ENCODE measurements around the gene MTMR2. TPM values are rescaled to one million over a fixed set of nuclear protein-coding genes. Genes with fewer than 3 reads are reported as not detected.

The MTMR2 gene
- total and polyA plus RNA-seq, 10 of the 15 experiments (the other 5 are each of a cell fraction or from before 2014, with no cell fraction given): 7.6 to 46.6 (median 22.5) TPM

DNA sequence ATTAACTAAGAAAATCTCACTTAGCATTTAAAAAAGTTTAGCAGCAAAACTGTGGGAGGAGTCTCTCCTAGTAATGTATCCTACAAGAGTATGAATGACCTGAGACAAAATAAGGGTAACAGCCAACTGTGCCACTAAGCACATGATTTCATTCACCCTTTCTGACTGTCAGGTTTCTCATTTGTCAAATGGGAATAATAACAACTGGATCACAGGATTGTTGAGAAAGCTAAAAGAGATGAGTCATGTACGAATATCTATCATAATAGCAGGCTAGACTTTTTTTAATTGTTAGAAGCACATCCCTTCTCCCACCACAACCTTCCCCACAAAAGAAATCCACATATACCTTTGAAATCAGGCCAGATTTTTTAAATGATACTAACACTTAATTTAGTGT is 39.5 kb downstream of the MTMR2 start:
- no peaks in the 10 kb centered on the region for H3K4me1 ChIP-seq (ENCODE audit: control insufficient read depth, insufficient read depth, low read length)
- DNase-seq (ENCODE audit: low read depth, low spot score): no peak
- no peaks in the 10 kb centered on the region; a peak in 1 of 4 replicates for H3K36me3 ChIP-seq (ENCODE audit: control insufficient read depth in 2 of 2, insufficient read depth in 2 of 2, low read length in 1 of 2)
- H3K4me2 ChIP-seq (ENCODE audit: control insufficient read depth, insufficient read depth): no peak overlapping the region
- FAIRE-seq: no peak
- H3K27me3 ChIP-seq (replicated peaks in 1 of 2; ENCODE audit: control insufficient read depth in 2 of 2, insufficient read depth in 2 of 2, low read length in 1 of 2): no peaks in the 10 kb centered on the region
- POLR2A ChIA-PET: no interaction called here
- H3K9ac ChIP-seq (ENCODE audit: control insufficient read depth, insufficient read depth, low read length): no peak overlapping the region
- BruUV-seq (replicated peaks): no TSS peak
- H3K27ac ChIP-seq (ENCODE audit: control insufficient read depth, insufficient read depth): no peak overlapping the region
- CTCF ChIA-PET: interaction anchor here (2.3 kb wide), 1 partner anchor 542 kb away, joined by 5 read pairs; no protein-coding TSS in a partner anchor
- in situ Hi-C loops (cut with MboI) (no loop called here), intact Hi-C loops (cut with micrococcal nuclease; ENCODE audit: unreplicated experiment) (no loop called here)
- ATAC-seq: no peak
- no peaks in the 10 kb centered on the region for H4K20me1 ChIP-seq (ENCODE audit: control insufficient read depth, insufficient read depth)
- H3K79me2 ChIP-seq (ENCODE audit: control insufficient read depth, insufficient read depth, low read length): no peaks in the 10 kb centered on the region
- RAD21 ChIA-PET (ENCODE audit: unreplicated experiment): interaction anchor here (2.1 kb wide), 1 partner anchor 510 kb away, joined by 5 read pairs; no protein-coding TSS in a partner anchor
- no peak overlapping the region for H2AFZ ChIP-seq (ENCODE audit: control insufficient read depth, low read depth, low read length)
- SMC1A ChIA-PET (ENCODE audit: uncharacterized antibody, unreplicated experiment): interaction anchor here (0.9 to 1.5 kb wide), 3 partner anchors 16 to 29 kb away, joined by 3 read pairs; no protein-coding TSS in a partner anchor
- H3K4me3 ChIP-seq: no peak overlapping the region
- H3K9me3 ChIP-seq (replicated peaks; ENCODE audit: control insufficient read depth, insufficient read depth, low read length): no peaks in the 10 kb centered on the region
- WGBS (ENCODE audit: insufficient coverage, insufficient replicate concordance, low lambda C conversion rate, missing lambda C conversion rate): 100% methylated on average over 1 of the region's 1 CpG
- TF ChIP-seq STAT1 (conservative IDR thresholded peaks at IDR 0.05): no peak
- no peak for TF ChIP-seq PML (IDR thresholded peaks at IDR 0.05; ENCODE audit: low read length)
- TF ChIP-seq MEF2B (IDR thresholded peaks at IDR 0.05; ENCODE audit: partially characterized antibody, poor library complexity, severe bottlenecking): no peak
- TF ChIP-seq, protein P1, sequence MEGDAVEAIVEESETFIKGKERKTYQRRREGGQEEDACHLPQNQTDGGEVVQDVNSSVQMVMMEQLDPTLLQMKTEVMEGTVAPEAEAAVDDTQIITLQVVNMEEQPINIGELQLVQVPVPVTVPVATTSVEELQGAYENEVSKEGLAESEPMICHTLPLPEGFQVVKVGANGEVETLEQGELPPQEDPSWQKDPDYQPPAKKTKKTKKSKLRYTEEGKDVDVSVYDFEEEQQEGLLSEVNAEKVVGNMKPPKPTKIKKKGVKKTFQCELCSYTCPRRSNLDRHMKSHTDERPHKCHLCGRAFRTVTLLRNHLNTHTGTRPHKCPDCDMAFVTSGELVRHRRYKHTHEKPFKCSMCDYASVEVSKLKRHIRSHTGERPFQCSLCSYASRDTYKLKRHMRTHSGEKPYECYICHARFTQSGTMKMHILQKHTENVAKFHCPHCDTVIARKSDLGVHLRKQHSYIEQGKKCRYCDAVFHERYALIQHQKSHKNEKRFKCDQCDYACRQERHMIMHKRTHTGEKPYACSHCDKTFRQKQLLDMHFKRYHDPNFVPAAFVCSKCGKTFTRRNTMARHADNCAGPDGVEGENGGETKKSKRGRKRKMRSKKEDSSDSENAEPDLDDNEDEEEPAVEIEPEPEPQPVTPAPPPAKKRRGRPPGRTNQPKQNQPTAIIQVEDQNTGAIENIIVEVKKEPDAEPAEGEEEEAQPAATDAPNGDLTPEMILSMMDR (IDR thresholded peaks at IDR 0.05 in 2 of 3, conservative IDR thresholded peaks at IDR 0.05 in 1 of 3; ENCODE audit: control insufficient read depth in 2 of 3, extremely low read depth in 1 of 3, insufficient read depth in 1 of 3, low read depth in 3 of 3, low read length in 3 of 3): no peak
- no peak for TF ChIP-seq NFYA (IDR thresholded peaks at IDR 0.05; ENCODE audit: borderline replicate concordance, low read depth, low read length)
- TF ChIP-seq, protein P2, sequence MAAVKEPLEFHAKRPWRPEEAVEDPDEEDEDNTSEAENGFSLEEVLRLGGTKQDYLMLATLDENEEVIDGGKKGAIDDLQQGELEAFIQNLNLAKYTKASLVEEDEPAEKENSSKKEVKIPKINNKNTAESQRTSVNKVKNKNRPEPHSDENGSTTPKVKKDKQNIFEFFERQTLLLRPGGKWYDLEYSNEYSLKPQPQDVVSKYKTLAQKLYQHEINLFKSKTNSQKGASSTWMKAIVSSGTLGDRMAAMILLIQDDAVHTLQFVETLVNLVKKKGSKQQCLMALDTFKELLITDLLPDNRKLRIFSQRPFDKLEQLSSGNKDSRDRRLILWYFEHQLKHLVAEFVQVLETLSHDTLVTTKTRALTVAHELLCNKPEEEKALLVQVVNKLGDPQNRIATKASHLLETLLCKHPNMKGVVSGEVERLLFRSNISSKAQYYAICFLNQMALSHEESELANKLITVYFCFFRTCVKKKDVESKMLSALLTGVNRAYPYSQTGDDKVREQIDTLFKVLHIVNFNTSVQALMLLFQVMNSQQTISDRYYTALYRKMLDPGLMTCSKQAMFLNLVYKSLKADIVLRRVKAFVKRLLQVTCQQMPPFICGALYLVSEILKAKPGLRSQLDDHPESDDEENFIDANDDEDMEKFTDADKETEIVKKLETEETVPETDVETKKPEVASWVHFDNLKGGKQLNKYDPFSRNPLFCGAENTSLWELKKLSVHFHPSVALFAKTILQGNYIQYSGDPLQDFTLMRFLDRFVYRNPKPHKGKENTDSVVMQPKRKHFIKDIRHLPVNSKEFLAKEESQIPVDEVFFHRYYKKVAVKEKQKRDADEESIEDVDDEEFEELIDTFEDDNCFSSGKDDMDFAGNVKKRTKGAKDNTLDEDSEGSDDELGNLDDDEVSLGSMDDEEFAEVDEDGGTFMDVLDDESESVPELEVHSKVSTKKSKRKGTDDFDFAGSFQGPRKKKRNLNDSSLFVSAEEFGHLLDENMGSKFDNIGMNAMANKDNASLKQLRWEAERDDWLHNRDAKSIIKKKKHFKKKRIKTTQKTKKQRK (IDR thresholded peaks at IDR 0.05; ENCODE audit: low read depth, low read length): no peak
- no peak for TF ChIP-seq ZNF384 (IDR thresholded peaks at IDR 0.05; ENCODE audit: borderline replicate concordance, low read depth, low read length)
- TF ChIP-seq ATF7 (IDR thresholded peaks at IDR 0.05; ENCODE audit: low read depth): no peak
- TF ChIP-seq ZNF207 (IDR thresholded peaks at IDR 0.05; ENCODE audit: borderline replicate concordance): no peak
- TF ChIP-seq POU2F2 (IDR thresholded peaks at IDR 0.05; ENCODE audit: borderline replicate concordance, low read depth, low read length): no peak
- TF ChIP-seq MTA3 (IDR thresholded peaks at IDR 0.05; ENCODE audit: borderline replicate concordance, low read length): no peak
- no peak for TF ChIP-seq YBX1 (IDR thresholded peaks at IDR 0.05)
- TF ChIP-seq PAX5 (IDR thresholded peaks at IDR 0.05; ENCODE audit: borderline replicate concordance, low read depth, low read length): no peak
- no peak for TF ChIP-seq HDAC6 (IDR thresholded peaks at IDR 0.05; ENCODE audit: unreplicated experiment)
- no peak for TF ChIP-seq ZNF217 (IDR thresholded peaks at IDR 0.05)
- TF ChIP-seq, protein P3, sequence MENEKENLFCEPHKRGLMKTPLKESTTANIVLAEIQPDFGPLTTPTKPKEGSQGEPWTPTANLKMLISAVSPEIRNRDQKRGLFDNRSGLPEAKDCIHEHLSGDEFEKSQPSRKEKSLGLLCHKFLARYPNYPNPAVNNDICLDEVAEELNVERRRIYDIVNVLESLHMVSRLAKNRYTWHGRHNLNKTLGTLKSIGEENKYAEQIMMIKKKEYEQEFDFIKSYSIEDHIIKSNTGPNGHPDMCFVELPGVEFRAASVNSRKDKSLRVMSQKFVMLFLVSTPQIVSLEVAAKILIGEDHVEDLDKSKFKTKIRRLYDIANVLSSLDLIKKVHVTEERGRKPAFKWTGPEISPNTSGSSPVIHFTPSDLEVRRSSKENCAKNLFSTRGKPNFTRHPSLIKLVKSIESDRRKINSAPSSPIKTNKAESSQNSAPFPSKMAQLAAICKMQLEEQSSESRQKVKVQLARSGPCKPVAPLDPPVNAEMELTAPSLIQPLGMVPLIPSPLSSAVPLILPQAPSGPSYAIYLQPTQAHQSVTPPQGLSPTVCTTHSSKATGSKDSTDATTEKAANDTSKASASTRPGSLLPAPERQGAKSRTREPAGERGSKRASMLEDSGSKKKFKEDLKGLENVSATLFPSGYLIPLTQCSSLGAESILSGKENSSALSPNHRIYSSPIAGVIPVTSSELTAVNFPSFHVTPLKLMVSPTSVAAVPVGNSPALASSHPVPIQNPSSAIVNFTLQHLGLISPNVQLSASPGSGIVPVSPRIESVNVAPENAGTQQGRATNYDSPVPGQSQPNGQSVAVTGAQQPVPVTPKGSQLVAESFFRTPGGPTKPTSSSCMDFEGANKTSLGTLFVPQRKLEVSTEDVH (IDR thresholded peaks at IDR 0.05; ENCODE audit: low read depth, partially characterized antibody): no peak
